Endodermal cell (in vitro differentiated cells): ENCODE results near the gene CLDN15. TPM values are rescaled to one million over a fixed set of nuclear protein-coding genes. Genes with fewer than 3 reads are reported as not detected.
A peak's percentile ranks its signal among the peaks of the same experiment; 100 is the strongest.

Source experiments
- DNase-seq: peaks from one replicate; pipeline ENCODE4 v3.0.0-alpha.2; 2017
- H3K27ac ChIP-seq: 2 replicates; pipeline ENCODE4 v1.5.1; 2013; ENCODE audit warnings: mild to moderate bottlenecking, low read depth, low read length, moderate library complexity
- H3K27me3 ChIP-seq: 2 replicates; pipeline ENCODE4 v1.6.1; 2013; ENCODE audit warnings: mild to moderate bottlenecking, low read length, moderate library complexity; ENCODE audit not compliant: insufficient read depth, control insufficient read depth, poor library complexity, severe bottlenecking
- H3K36me3 ChIP-seq: 2 replicates; pipeline ENCODE4 v1.7.0; 2013; ENCODE audit warnings: mild to moderate bottlenecking, low read length, moderate library complexity; ENCODE audit not compliant: control insufficient read depth, insufficient read depth
- H3K4me1 ChIP-seq: one replicate; pipeline ENCODE4 v1.7.0; 2013; ENCODE audit warnings: low read length; ENCODE audit not compliant: control insufficient read depth, insufficient read depth
- H3K4me3 ChIP-seq: 2 replicates; pipeline ENCODE4 v1.5.1; 2013; ENCODE audit warnings: mild to moderate bottlenecking, low read length, moderate library complexity
- H3K9ac ChIP-seq: 2 replicates; pipeline ENCODE4 v1.6.1; 2013; ENCODE audit warnings: mild to moderate bottlenecking, low read length, moderate library complexity; ENCODE audit not compliant: poor library complexity, severe bottlenecking; ENCODE audit errors: extremely low read depth
- H3K9me3 ChIP-seq: 2 replicates; pipeline ENCODE4 v1.6.1; 2013; ENCODE audit warnings: mild to moderate bottlenecking, low read length, moderate library complexity; ENCODE audit not compliant: control insufficient read depth
- H3K27ac Mint-ChIP-seq: 2 replicates; pipeline ENCODE4 v1.8.0; 2020; ENCODE audit warnings: mixed read lengths
- H3K27me3 Mint-ChIP-seq: 2 replicates; pipeline ENCODE4 v1.8.0; 2021; ENCODE audit warnings: mild to moderate bottlenecking, mixed read lengths; ENCODE audit not compliant: insufficient read depth
- H3K36me3 Mint-ChIP-seq: 2 replicates; pipeline ENCODE4 v1.8.0; 2020; ENCODE audit warnings: low read depth, mixed read lengths
- H3K4me1 Mint-ChIP-seq: 2 replicates; pipeline ENCODE4 v1.8.0; 2020; ENCODE audit warnings: mixed read lengths
- H3K4me3 Mint-ChIP-seq: 2 replicates; pipeline ENCODE4 v1.8.0; 2020; ENCODE audit warnings: mild to moderate bottlenecking, moderate library complexity, mixed read lengths
- H3K9me3 Mint-ChIP-seq: 2 replicates; pipeline ENCODE4 v1.8.0; 2020; ENCODE audit warnings: mild to moderate bottlenecking, mixed read lengths
- WGBS, 2 experiments: methylation state at CpG; one replicate each; pipeline versions ENCODE4 v1.1.5 to v1.1.7; 2013; ENCODE audit warnings: missing lambda C conversion rate in 2 of 2, mixed read lengths in 1 of 2; ENCODE audit not compliant: insufficient coverage in 1 of 2, insufficient read length in 1 of 2; 5-methylcytosine and 5-hydroxymethylcytosine counted together
- total RNA-seq, 2 donors: library from RNA; stranded (reverse); fragmentation: NEBNext Ultra II Directional in 1 of 2; extraction: Animal tissue kit (Norgen Biotek cat#: 25700) in 1 of 2; gene quantifications; 2 replicates in 1 of 2; 3 replicates in 1 of 2; pipeline ENCODE4 v1.2.1, GENCODE V29; 2021
- TF ChIP-seq, protein P1 (sequence below): fragments of 200-600 bp; sonication (generic); conservative IDR thresholded peaks from 2 replicates; pipeline ENCODE4 v1.5.0; 2021; ENCODE audit warnings: antibody characterized with exemption, mild to moderate bottlenecking

The CLDN15 gene
- total RNA-seq, 2 donors from 2014 or later, result 6.0 to 7.1 TPM

DNA sequence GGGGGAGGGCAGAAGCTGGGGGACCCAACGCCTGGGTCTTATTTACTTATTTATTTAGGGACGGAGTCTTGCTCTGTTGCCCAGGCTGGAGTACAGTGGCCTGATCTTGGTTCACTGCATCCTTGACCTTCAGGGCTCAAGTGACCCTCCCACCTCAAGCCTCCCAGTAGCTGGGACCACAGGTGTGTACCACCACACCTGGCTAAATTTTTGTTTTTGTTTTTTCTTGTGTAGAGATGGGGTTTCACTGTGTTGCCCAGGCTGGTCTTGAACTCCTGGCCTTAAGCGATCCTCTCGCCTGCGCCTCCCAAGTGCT lies 35.0 kb downstream of the CLDN15 start:
- WGBS, 2 experiments, result 86 to 92% methylated on average over 5 of the region's 5 CpGs
- Mint-ChIP-seq H3K27me3 (peaks cover 37% of the 10 kb centered on the region), H3K9me3 (no peaks in the 10 kb centered on the region), H3K36me3 (peaks cover 10% of the 10 kb centered on the region), H3K4me1 (peaks cover 7% of the 10 kb centered on the region), H3K27ac (no peak overlapping the region), H3K4me3 (peak overlapping the region; percentile 46)
- Histone ChIP-seq H3K4me1 (peaks cover 5% of the 10 kb centered on the region), H3K36me3 (no peaks in the 10 kb centered on the region), H3K9ac (no peak overlapping the region), H3K4me3 (no peak overlapping the region), H3K27me3 (no peaks in the 10 kb centered on the region), H3K9me3 (no peaks in the 10 kb centered on the region), H3K27ac (no peak overlapping the region)
- TF ChIP-seq, protein P1, sequence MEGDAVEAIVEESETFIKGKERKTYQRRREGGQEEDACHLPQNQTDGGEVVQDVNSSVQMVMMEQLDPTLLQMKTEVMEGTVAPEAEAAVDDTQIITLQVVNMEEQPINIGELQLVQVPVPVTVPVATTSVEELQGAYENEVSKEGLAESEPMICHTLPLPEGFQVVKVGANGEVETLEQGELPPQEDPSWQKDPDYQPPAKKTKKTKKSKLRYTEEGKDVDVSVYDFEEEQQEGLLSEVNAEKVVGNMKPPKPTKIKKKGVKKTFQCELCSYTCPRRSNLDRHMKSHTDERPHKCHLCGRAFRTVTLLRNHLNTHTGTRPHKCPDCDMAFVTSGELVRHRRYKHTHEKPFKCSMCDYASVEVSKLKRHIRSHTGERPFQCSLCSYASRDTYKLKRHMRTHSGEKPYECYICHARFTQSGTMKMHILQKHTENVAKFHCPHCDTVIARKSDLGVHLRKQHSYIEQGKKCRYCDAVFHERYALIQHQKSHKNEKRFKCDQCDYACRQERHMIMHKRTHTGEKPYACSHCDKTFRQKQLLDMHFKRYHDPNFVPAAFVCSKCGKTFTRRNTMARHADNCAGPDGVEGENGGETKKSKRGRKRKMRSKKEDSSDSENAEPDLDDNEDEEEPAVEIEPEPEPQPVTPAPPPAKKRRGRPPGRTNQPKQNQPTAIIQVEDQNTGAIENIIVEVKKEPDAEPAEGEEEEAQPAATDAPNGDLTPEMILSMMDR, result no peak
- DNase-seq, result no peak

DNA sequence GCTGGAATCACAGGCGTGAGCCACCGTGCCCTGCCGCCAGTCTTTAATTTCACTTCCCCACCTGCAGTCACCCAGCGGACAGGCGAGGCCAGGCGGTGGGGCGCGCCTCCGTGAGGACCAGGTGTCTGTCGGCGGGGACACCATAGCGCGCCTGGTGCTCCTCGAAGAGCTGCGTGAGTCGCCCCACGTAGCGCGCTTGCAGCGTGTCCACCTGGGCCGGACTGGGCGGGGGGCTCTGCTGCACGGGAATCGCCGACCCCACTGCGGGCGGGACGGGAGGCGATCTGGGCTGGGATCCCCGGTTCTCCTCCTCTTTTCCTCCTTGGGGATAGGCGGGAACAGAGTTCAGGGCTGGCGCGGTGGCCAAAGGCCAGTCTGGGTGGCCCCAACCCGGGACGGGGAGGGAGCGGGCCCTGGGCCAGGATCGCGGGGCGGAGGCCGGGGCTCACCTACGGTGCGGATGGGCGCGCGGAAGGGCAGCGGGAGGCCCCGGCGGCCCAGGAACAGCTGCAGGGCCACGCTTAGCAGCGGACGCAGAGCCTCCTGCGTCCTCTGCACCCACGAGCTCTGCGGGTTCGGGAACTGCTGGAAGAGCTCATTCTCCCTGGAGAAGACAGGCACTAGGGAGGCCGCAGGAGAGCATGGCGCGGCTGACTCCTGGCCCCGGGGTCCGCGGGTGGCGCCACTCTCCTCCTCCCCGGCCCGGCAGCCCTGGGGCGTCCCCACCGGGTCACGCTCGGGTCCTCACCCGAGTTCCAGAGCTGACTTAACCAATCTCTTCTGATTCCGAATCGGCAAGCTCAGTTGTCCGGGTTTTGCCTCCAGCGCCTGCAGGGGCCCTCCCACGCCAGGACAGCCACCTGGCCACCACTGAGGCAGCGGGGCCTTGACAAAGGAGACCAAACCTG lies 35.7 kb downstream of the CLDN15 start:
- Histone ChIP-seq H3K9me3 (no peaks in the 10 kb centered on the region), H3K27me3 (no peaks in the 10 kb centered on the region), H3K4me1 (peaks cover 5% of the 10 kb centered on the region), H3K4me3 (no peak overlapping the region), H3K9ac (no peak overlapping the region), H3K36me3 (no peaks in the 10 kb centered on the region), H3K27ac (no peak overlapping the region)
- TF ChIP-seq, protein P1, result no peak
- H3K27me3 Mint-ChIP-seq, result peaks cover 37% of the 10 kb centered on the region
- peak; percentile 78 for DNase-seq
- H3K9me3 Mint-ChIP-seq, result no peaks in the 10 kb centered on the region
- peaks cover 7% of the 10 kb centered on the region for H3K4me1 Mint-ChIP-seq
- WGBS, 2 experiments, result 77 to 82% methylated on average over 52 to 75 of the region's 75 CpGs
- no peak overlapping the region for H3K27ac Mint-ChIP-seq
- peak overlapping the region; percentile 46 for H3K4me3 Mint-ChIP-seq
- peaks cover 10% of the 10 kb centered on the region for H3K36me3 Mint-ChIP-seq

DNA sequence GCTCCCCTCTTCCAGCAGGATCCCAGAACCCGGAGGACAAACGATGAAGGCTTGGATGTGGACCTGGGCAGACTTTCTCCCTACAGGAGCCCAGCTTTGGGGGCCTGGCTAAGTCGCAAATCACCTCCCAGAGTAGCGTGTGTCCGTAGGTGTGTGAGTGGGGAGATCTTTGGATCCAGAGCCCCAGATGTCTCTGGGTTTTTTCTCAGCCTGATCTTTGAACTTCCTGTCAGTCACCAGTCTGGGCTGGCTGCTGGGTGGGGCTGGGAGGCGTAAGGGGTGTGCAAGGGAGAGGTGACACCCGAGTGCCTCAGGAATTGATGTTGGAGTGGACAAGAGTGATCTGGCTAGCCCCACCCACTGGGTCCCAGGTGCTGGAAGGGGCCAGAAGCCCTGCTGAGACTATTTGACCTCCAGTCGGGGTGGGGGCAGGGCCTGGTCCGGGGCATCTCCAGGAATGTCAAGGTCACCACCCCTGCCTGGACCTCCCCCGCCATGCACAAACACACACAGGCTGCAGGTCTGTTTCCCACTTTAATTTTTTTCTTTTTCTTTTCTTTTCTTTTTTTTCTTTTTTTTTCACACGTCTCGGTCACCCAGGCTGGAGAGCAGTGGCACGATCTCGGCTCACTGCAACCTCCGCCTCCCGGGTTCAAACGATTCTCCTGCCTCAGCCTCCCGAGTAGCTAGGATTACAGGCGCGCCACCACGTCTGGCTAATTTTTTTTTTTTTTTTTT lies 36.6 kb downstream of the CLDN15 start, which contains the start of gene MOGAT3:
Gene MOGAT3, minus strand, starts transcription at position 175 of the 738 bp plus-strand sequence. CDS start 182 bp downstream, outside the sequence.
- Histone ChIP-seq H3K9me3 (no peaks in the 10 kb centered on the region), H3K27ac (no peak within 1 kb of the TSS), H3K27me3 (no peaks in the 10 kb centered on the region), H3K4me3 (no peak within 1 kb of the TSS), H3K4me1 (peaks cover 5% of the 10 kb centered on the region), H3K36me3 (no peaks in the 10 kb centered on the region), H3K9ac (no peak within 1 kb of the TSS)
- TF ChIP-seq, protein P1, result no peak
- DNase-seq, result peak; percentile 68
- peaks cover 37% of the 10 kb centered on the region for H3K27me3 Mint-ChIP-seq
- peaks cover 7% of the 10 kb centered on the region for H3K4me1 Mint-ChIP-seq
- H3K27ac Mint-ChIP-seq, result no peak within 1 kb of the TSS
- H3K4me3 Mint-ChIP-seq, result peak within 1 kb of the TSS; percentile 46
- H3K9me3 Mint-ChIP-seq, result no peaks in the 10 kb centered on the region
- H3K36me3 Mint-ChIP-seq, result peaks cover 4% of the 10 kb centered on the region
- WGBS, 2 experiments, result 50 to 74% methylated on average over 2 to 21 of the region's 21 CpGs
